ENCODE results near the gene DKK2.
A peak's percentile ranks its signal among the peaks of the same experiment; 100 is the strongest.

Gene DKK2

GRCh38 chr4:106907216-106907615, 128.9 kb downstream of the DKK2 start:
- no peak for FAIRE-seq

DNA sequence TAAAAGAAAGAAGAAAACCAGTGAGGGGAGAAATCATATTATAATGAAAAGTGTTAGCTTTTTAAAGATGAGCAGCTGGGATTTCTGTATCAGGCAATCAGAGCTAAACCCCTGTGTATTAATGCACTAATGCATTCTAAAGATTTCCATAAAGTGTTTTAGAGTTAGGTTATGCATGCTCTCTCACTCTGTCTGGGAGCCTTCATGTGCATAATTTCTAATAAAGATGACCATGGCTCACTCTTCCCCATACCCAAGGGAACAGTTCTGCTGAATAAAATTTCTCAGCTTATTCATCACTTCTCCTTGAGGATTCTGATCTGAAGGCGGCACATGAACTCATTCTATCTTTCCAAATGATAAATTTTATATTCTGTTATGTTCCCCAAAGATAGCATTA, 129.4 kb downstream of the DKK2 start:
- FAIRE-seq = no peak

- FAIRE-seq = peak; percentile 83
Measured at GRCh38 chr4:106898621-106899230, 137.4 kb downstream of the DKK2 start.

DNA sequence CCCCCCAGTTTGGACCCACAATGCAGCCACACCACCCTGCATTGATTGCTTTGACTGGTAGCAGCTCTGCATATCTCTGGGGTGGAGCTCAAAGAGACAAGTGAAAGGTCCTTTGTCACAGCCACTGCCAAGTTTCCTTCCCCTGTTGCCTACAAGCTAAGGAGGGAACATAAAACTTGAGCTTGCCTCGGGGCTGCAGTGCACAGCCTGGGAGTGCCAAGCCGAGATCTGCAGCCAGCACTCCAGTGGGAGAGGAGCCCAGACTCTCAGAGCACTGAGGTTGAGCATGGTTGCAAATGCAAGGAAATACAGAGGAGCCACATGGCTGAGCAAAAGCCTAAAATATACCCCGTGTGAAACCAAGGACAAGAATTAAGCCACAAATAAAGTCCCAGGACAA, 142.2 kb downstream of the DKK2 start:
- FAIRE-seq = no peak

GRCh38 chr4:106893395-106893881, 142.7 kb downstream of the DKK2 start:
- FAIRE-seq = no peak

DNA sequence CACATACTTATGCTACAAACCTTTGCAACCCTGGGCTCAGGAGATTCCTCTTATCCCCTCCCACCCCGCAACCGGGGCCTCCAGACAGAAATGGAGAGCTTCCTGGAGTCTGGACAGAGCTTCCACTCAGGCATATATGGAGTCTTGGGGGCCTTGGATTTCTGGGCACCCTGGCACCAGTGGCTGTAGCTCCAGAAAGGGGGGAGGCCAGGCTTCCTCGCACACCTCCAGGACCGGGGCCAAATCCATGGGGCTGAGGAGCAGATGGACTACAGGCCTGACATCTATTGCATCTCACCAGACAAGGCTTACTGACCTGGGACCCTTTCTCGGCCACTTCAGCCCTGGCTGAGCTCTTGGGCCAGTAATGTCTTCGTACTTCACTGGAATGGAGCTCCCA, 143.3 kb downstream of the DKK2 start:
- FAIRE-seq = no peak

- no peak for FAIRE-seq
Measured at GRCh38 chr4:106875340-106875739, 160.8 kb downstream of the DKK2 start.
